H1 (cell line): ENCODE measurements around the gene ADPRM.

Experiments used
- ATF3 ChIP-seq: IDR thresholded peaks from 2 replicates; pipeline ENCODE4 v1.6.1; 2011; ENCODE audit warnings: low read depth, mild to moderate bottlenecking, low read length; ENCODE audit not compliant: insufficient read depth
- CREB1 ChIP-seq: IDR thresholded peaks from 2 replicates; pipeline ENCODE4 v1.6.1; 2012; ENCODE audit warnings: inconsistent platforms
- CTCF ChIP-seq, 3 experiments: IDR thresholded peaks; 1 replicate in 2 of 3; 2 replicates in 1 of 3; pipeline versions ENCODE4 v1.5.1 to v1.6.1; 2011; ENCODE audit warnings: low read length in 3 of 3, mild to moderate bottlenecking in 3 of 3, inconsistent platforms in 2 of 3, low read depth in 1 of 3, moderate library complexity in 1 of 3; ENCODE audit not compliant: insufficient read depth in 1 of 3; ENCODE audit errors: control extremely low read depth in 1 of 3
- EP300 ChIP-seq, 2 experiments: IDR thresholded peaks; 1 replicate in 1 of 2; 2 replicates in 1 of 2; pipeline ENCODE4 v1.6.1; 2011 to 2012; ENCODE audit warnings: low read depth in 2 of 2, low read length in 2 of 2, mild to moderate bottlenecking in 2 of 2, borderline replicate concordance in 1 of 2, inconsistent platforms in 1 of 2, moderate library complexity in 1 of 2
- JUND ChIP-seq: IDR thresholded peaks from 2 replicates; pipeline ENCODE4 v1.6.1; 2011; ENCODE audit warnings: mild to moderate bottlenecking, improper control_type of control experiment, low read length
- POLR2A ChIP-seq, 2 experiments: IDR thresholded peaks; 1 replicate in 1 of 2; 2 replicates in 1 of 2; pipeline ENCODE4 v1.6.1; 2011; ENCODE audit warnings: low read depth in 2 of 2, low read length in 2 of 2, mild to moderate bottlenecking in 2 of 2; ENCODE audit errors: control extremely low read depth in 1 of 2
- POLR2AphosphoS5 ChIP-seq: IDR thresholded peaks from 2 replicates; pipeline ENCODE4 v1.6.1; 2011; ENCODE audit warnings: low read depth, low read length
- TEAD4 ChIP-seq: IDR thresholded peaks from 2 replicates; pipeline ENCODE4 v1.6.1; 2012; ENCODE audit warnings: low read depth, low read length, inconsistent platforms, mixed read lengths
- ZNF274 ChIP-seq: IDR thresholded peaks from 2 replicates; pipeline ENCODE4 v1.7.0; 2012; ENCODE audit warnings: low read length, borderline replicate concordance; ENCODE audit errors: extremely low read depth

GRCh38 chr17:10718547-10718946, 21.2 kb downstream of the ADPRM start:
- no peak for TF ChIP-seq ATF3
- TF ChIP-seq EP300 (IDR thresholded peaks at IDR 0.05; ENCODE audit: borderline replicate concordance in 1 of 2, low read depth in 2 of 2, low read length in 2 of 2), result no peak
- no peak for TF ChIP-seq POLR2A (IDR thresholded peaks at IDR 0.05; ENCODE audit: control extremely low read depth in 1 of 2, low read depth in 2 of 2, low read length in 2 of 2)
- no peak for TF ChIP-seq CREB1
- no peak for TF ChIP-seq POLR2AphosphoS5
- no peak for TF ChIP-seq CTCF (IDR thresholded peaks at IDR 0.05; ENCODE audit: control extremely low read depth in 1 of 3, insufficient read depth in 1 of 3, low read depth in 1 of 3, low read length in 3 of 3)
- no peak for TF ChIP-seq JUND
- TF ChIP-seq ZNF274, result no peak
- no peak for TF ChIP-seq TEAD4
